Endometrial microvascular endothelial cells (primary cell): ENCODE data around the gene ICAM5. TPM values are rescaled to one million over a fixed set of nuclear protein-coding genes. Genes with fewer than 3 reads are reported as not detected.
"Not testable (repeated sequence)": the region's sequence is repeated elsewhere in the genome, so short reads cannot be mapped to it uniquely, and the experiment has no call there.

Experiments
- in situ Hi-C: cut with HindIII; loops from 2 replicates; pipeline ENCODE4 v1.10.0; 2017; ENCODE audit warnings: low sequenced_read_pairs, low pct_unique_long_range_greater_than_20kb; ENCODE audit errors: inconsistent ontology term
- total RNA-seq: library from RNA; depleted of rRNA; stranded (reverse); fragments of >200 nt; gene quantifications from one replicate; pipeline ENCODE4 v1.2.3, GENCODE V29; 2015; ENCODE audit errors: inconsistent ontology term

Gene ICAM5
- total RNA-seq: not detected

GRCh38 chr19:10289836-10290356, at the start of gene ICAM5:
ICAM5 (plus strand) TSS chr19:10289952; CDS start chr19:10290044, 92 bp downstream.
- in situ Hi-C loops: no loop called here

- in situ Hi-C loops: not testable (repeated sequence)
Observed at GRCh38 chr19:10241826-10242449, 47.8 kb upstream of the ICAM5 start.

GRCh38 chr19:10243606-10244005, 46.1 kb upstream of the ICAM5 start:
- in situ Hi-C loops: no loop called here

GRCh38 chr19:10245189-10245939, 44.4 kb upstream of the ICAM5 start:
- in situ Hi-C loops: no loop called here

- in situ Hi-C loops: no loop called here
Observed at GRCh38 chr19:10246511-10246910, 43.2 kb upstream of the ICAM5 start.

GRCh38 chr19:10251792-10252694, 37.7 kb upstream of the ICAM5 start, which contains the start of gene MRPL4:
MRPL4 (plus strand) TSS chr19:10252214; CDS start chr19:10252254, 40 bp downstream.
- in situ Hi-C loops: no loop called here

GRCh38 chr19:10252707-10253106, 37.0 kb upstream of the ICAM5 start:
- in situ Hi-C loops: no loop called here

- in situ Hi-C loops: no loop called here
Observed at GRCh38 chr19:10254244-10254643, 35.5 kb upstream of the ICAM5 start.

- in situ Hi-C loops: no loop called here
Observed at GRCh38 chr19:10255358-10255757, 34.4 kb upstream of the ICAM5 start.

- in situ Hi-C loops: no loop called here
Observed at GRCh38 chr19:10256551-10256950, 33.2 kb upstream of the ICAM5 start.

GRCh38 chr19:10256970-10257615, 32.7 kb upstream of the ICAM5 start:
- in situ Hi-C loops: no loop called here

GRCh38 chr19:10258080-10258710, 31.6 kb upstream of the ICAM5 start:
- in situ Hi-C loops: no loop called here

GRCh38 chr19:10259162-10259905, 30.4 kb upstream of the ICAM5 start:
- in situ Hi-C loops: no loop called here

GRCh38 chr19:10260141-10260584, 29.6 kb upstream of the ICAM5 start:
- in situ Hi-C loops: no loop called here

- in situ Hi-C loops: no loop called here
Observed at GRCh38 chr19:10262771-10263170, 27.0 kb upstream of the ICAM5 start.

GRCh38 chr19:10266706-10267105, 23.0 kb upstream of the ICAM5 start:
- in situ Hi-C loops: no loop called here

GRCh38 chr19:10268071-10268470, 21.7 kb upstream of the ICAM5 start:
- in situ Hi-C loops: no loop called here
